Activated T-helper 17 cell treated with anti-CD3 and anti-CD28 coated beads, Interleukin-2, amount 50 U/mL, for 72 hours (primary cell): ENCODE measurements around the gene RIC3. TPM values are rescaled to one million over a fixed set of nuclear protein-coding genes. Genes with fewer than 3 reads are reported as not detected.

Experiments
- ATAC-seq: fragments of 150-1000 bp; cut with Tn5 transposase; replicated peaks from 2 replicates; pipeline ENCODE4 v1.10.0; 2021; ENCODE audit warnings: mild to moderate bottlenecking, moderate library complexity
- H3K27ac Mint-ChIP-seq: one replicate; pipeline ENCODE4 v1.8.0; 2022; ENCODE audit warnings: mixed read lengths
- H3K27me3 Mint-ChIP-seq: one replicate; pipeline ENCODE4 v1.8.0; 2022; ENCODE audit warnings: mixed read lengths
- H3K36me3 Mint-ChIP-seq: one replicate; pipeline ENCODE4 v1.8.0; 2022; ENCODE audit warnings: low read depth, mild to moderate bottlenecking, mixed read lengths
- H3K4me1 Mint-ChIP-seq: one replicate; pipeline ENCODE4 v1.8.0; 2022; ENCODE audit warnings: mixed read lengths
- H3K4me3 Mint-ChIP-seq: one replicate; pipeline ENCODE4 v1.8.0; 2022; ENCODE audit warnings: mild to moderate bottlenecking, mixed read lengths
- H3K9me3 Mint-ChIP-seq: one replicate; pipeline ENCODE4 v1.8.0; 2022; ENCODE audit warnings: mixed read lengths
- total RNA-seq, 2 donors: library from RNA; stranded (reverse); gene quantifications; one replicate each; pipeline ENCODE4 v1.2.3, GENCODE V29; 2022

The RIC3 gene, protein sequence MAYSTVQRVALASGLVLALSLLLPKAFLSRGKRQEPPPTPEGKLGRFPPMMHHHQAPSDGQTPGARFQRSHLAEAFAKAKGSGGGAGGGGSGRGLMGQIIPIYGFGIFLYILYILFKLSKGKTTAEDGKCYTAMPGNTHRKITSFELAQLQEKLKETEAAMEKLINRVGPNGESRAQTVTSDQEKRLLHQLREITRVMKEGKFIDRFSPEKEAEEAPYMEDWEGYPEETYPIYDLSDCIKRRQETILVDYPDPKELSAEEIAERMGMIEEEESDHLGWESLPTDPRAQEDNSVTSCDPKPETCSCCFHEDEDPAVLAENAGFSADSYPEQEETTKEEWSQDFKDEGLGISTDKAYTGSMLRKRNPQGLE
- 10 to 100 TPM; 11.5 to 13.4 TPM for total RNA-seq

DNA sequence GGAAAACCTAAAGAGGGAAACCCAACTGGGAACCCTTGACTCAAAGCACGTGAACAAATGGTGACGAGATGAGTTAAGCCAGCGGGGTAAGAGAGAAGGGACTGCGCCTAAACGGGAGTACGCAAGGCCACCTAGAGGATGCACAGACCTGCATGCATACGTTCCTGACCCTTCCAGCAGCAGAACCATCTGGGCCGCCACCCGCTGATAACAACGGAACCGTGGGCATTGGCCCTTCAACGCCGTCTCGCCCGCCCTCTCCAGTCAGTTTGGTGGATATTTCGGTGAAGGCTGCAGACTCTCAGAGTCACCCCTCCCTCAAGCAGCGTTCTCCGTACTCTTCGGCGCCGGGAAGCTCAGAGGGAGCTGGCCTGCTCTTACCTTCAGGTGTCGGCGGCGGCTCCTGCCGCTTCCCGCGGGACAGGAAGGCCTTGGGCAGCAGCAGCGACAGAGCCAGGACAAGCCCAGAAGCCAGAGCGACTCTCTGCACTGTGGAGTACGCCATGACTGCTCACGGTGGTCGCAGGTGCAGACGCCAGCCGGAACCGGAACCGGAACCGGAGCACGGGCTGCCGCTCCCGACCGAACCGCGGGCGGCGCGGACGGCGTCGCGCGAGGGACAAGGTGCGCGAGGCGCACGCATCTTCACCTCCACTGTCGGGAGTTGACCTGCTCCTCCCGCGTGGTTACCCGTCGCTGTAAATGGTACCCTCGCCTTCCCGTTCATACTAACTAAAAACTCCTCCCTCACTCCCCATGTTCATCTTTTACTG is at the start of gene RIC3:
Gene RIC3 (minus strand): TSS at position 541 of the 773 bp plus-strand sequence. CDS start 36 bp downstream, at position 505.
- ATAC-seq = peak; percentile 80
- Mint-ChIP-seq H3K27ac (peak within 1 kb of the TSS; percentile 69), H3K27me3 (peaks cover 22% of the 10 kb centered on the region), H3K4me3 (peak within 1 kb of the TSS; percentile 81), H3K9me3 (peaks cover 8% of the 10 kb centered on the region), H3K4me1 (peaks cover 8% of the 10 kb centered on the region), H3K36me3 (peaks cover 6% of the 10 kb centered on the region)

DNA sequence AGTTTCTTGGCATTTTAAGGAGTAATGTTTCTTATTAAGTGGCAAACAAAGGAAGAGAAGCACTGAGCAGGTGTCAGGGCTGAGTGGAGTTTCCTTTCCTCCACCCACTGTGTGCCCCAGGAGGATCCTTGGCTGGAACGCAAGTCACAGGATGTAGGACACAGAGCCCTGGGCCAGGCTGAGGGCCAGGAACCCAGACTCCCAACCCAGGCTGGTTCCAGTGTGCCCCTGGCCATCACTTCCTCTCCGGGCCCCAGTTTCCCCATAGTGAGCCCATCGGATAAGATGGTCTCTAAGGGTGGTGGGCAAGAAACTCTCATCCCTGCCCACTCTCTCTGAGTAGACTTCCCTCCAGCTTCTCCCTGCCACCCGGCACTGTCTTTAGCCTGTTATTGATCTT is 49.6 kb upstream of the RIC3 start:
- no peaks in the 10 kb centered on the region for H3K36me3 Mint-ChIP-seq
- no peak overlapping the region for H3K27ac Mint-ChIP-seq
- no peak overlapping the region for H3K4me3 Mint-ChIP-seq
- no peak for ATAC-seq
- H3K27me3 Mint-ChIP-seq = peaks cover 10% of the 10 kb centered on the region
- no peaks in the 10 kb centered on the region for H3K9me3 Mint-ChIP-seq
- no peaks in the 10 kb centered on the region for H3K4me1 Mint-ChIP-seq

DNA sequence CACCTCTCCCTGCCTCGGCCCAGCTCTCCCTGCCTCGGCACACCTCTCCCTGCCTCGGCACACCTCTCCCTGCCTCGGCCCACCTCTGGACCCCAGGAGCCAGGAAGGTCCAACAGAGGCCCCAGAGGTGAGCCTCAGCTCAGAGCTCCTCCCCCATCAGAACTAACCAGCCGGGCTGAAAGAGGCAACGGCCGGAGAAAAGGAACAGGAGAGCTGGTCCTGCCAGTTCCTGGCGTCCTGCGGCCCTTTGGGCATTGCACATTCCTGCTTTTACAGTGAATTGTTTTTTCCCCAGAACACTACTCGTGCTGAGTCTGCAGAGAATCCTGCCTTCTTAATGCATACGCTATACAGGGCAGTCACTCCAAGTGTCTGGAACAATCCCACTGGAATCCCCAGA is 49.1 kb upstream of the RIC3 start:
- H3K36me3 Mint-ChIP-seq = no peaks in the 10 kb centered on the region
- no peaks in the 10 kb centered on the region for H3K4me1 Mint-ChIP-seq
- H3K27me3 Mint-ChIP-seq = peaks cover 10% of the 10 kb centered on the region
- H3K27ac Mint-ChIP-seq = no peak overlapping the region
- no peak overlapping the region for H3K4me3 Mint-ChIP-seq
- H3K9me3 Mint-ChIP-seq = no peaks in the 10 kb centered on the region
- no peak for ATAC-seq

DNA sequence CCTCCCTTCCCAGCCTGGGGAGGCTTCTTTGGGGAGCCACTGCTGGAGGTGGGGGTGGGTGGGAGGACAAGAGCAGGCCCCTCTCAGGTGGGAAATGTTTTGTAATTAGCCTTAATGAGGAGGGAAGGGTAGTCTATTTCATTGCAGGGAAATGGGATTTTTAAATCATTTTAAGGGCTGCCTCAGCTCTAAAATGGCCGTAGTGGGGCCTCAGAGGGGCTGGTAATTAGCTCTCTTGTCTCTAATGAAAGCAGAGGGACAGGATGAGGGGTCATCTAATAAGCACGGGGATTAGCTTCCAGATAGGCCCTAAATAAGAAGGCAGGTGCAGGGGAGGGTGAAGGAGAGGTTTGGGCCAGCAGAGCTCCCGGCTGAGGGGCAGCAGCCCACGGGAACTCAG is 48.3 kb upstream of the RIC3 start:
- H3K4me3 Mint-ChIP-seq = no peak overlapping the region
- no peak for ATAC-seq
- no peaks in the 10 kb centered on the region for H3K4me1 Mint-ChIP-seq
- H3K27me3 Mint-ChIP-seq = peaks cover 10% of the 10 kb centered on the region
- H3K9me3 Mint-ChIP-seq = no peaks in the 10 kb centered on the region
- H3K27ac Mint-ChIP-seq = no peak overlapping the region
- no peaks in the 10 kb centered on the region for H3K36me3 Mint-ChIP-seq

DNA sequence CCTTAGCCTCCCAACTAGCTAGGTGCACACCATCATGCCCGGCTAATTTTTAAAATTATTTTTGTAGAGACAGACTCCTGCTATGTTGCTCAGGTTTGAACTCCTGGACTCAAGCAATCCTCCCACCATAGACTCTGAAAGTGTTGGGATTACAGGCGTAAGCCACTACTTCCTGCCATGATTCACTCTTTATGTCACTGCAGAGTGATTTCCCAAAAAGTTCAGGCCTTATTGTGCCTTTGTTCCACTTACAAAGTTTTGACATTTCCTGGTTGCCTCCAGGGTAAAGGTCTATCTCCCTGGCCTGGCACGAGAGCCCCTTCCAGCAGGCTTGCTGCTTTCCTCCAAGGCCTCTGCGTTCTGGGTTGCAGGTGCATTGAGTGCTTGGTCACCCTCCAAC is 44.6 kb upstream of the RIC3 start:
- Mint-ChIP-seq H3K36me3 (no peaks in the 10 kb centered on the region), H3K9me3 (no peaks in the 10 kb centered on the region), H3K27me3 (peaks cover 13% of the 10 kb centered on the region), H3K27ac (no peak overlapping the region), H3K4me3 (no peak overlapping the region), H3K4me1 (no peaks in the 10 kb centered on the region)
- ATAC-seq = no peak

DNA sequence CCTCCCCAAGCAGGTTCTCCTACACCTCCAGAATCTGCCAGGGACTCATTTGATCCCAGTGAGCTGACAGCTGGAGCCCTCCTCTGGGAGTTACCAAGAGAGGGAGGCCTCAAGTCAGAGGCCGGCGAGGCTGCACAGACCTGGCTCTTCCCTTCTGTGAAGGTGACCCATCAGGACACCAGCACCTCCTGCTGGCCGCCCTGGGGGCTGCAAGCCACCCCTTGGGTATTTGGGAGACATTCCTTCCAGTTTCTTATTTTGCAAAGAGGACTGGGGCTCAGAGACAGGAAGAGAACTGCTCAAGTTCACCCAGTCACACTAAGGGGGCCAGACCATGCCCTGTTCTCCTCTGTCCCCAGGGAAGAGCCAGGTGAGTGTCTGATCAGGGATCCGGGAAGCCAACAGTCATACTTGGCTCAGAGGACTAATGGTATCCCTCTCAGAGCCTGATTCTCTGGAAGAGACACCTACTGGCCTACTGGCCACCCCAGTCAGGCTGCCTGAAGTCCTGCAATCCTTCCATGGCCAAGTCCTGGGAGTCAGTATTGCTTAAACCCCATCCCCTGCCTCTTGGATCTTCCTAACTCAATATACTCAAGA is 40.5 kb upstream of the RIC3 start:
- Mint-ChIP-seq H3K4me1 (no peaks in the 10 kb centered on the region), H3K36me3 (no peaks in the 10 kb centered on the region), H3K9me3 (no peaks in the 10 kb centered on the region), H3K27me3 (peaks cover 32% of the 10 kb centered on the region), H3K4me3 (no peak overlapping the region), H3K27ac (no peak overlapping the region)
- no peak for ATAC-seq

DNA sequence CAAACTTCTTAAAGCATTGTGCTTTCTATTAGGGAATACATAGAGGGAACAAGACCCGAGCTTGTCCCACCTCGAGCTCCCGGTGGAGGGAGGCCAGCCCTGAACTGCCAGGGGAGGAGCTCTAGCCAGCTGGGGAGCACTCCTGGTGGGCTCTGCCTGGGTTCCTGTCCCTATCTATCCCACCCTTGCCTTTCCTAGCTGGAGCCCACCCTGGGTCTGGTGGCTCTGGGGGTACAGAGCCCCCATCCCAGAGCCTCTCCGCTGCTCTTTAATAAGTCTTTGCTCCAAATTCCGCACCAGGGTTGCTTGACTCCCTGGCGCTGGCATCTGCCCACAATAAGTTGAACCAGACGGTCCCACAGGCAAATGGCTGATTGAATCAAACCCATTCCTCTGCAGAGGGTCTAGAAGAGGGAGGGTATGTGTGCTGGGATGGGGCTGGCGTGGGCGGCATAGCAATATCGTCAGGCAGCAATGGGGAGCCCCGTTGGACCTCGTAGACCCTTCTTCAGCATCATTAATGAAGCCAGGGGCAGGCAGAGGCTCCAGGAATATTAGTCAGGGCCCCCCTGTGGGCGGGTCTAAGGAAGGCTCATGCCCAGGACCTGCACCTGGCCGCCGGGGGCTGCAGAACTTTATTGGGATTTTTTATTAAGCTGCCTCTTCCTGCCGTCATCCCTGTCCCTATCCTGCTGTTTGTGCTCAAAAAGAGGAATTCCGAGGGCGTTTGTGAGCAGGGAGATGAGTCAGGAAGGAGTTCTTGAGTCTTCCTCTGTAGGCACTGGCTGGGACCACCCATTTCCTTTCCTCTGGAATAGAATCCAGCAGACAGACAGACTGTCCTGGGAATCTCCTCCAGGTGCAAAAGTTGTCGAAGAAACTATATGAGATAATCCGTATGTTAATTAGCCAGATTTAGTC is 38.5 kb upstream of the RIC3 start:
- Mint-ChIP-seq H3K9me3 (peaks cover 3% of the 10 kb centered on the region), H3K27ac (no peak overlapping the region), H3K4me1 (no peaks in the 10 kb centered on the region), H3K27me3 (peaks cover 38% of the 10 kb centered on the region), H3K4me3 (no peak overlapping the region), H3K36me3 (no peaks in the 10 kb centered on the region)
- ATAC-seq = no peak

DNA sequence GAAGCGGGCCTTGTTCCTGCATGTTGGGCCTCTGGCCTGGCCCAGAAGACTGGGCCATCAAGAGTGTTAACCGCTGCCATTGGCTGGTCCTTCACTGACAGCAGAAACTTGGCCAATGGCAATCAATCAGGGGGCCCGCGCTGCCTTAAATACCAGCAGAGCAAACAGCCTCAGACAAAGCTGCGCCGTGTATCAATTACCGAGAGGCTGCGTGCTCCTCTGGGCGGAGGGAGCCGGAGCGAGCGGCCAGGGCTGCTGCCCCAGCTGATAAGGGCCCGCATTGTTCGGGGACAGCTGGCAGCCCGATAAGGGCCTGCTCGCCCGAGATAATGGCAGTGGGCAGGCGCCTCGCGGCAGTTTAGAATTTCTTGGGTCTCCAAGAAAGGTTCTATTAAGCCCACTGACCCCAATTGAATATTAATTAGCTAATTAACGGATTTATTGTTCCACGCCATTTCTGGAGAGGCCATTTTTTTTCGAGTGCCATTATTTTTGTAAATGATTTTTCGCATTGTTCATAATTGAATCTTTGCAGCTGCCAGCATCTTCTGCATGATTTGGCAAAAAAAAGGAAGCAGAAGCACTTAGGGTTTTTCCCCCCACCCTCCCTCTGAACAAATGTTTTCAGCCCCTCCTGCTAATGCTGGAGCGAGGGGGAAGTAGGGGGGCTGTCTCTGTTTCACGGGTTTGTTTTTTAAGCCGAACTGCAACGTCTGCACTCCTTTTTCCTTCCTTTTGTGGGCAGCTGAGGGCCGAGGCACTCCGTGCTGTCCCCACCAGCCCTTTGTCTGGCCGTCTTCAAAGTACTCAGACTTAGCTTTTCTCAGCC is 37.6 kb upstream of the RIC3 start:
- H3K27me3 Mint-ChIP-seq = peaks cover 38% of the 10 kb centered on the region
- H3K27ac Mint-ChIP-seq = no peak overlapping the region
- H3K36me3 Mint-ChIP-seq = no peaks in the 10 kb centered on the region
- no peak overlapping the region for H3K4me3 Mint-ChIP-seq
- no peaks in the 10 kb centered on the region for H3K4me1 Mint-ChIP-seq
- ATAC-seq = no peak
- peaks cover 3% of the 10 kb centered on the region for H3K9me3 Mint-ChIP-seq

DNA sequence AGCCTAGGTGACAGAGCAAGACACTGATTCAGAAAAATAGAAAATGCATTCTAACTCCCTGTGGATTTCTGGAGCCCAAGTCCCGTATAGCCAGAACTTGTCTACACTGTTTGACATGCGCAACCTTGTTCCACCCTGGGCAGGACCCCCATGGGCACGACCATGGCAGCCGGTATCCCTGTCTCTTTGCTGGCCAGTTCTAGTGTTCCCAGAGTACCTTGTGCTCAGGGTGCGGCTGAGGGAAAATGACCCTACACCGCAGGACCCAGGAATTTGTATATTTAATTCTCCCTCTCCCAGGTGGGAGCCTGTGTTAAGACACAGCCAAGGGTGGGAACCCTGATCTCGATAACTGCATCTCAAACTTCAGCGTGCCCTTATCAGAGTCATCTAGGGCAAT is 36.7 kb upstream of the RIC3 start:
- Mint-ChIP-seq H3K27me3 (peaks cover 38% of the 10 kb centered on the region), H3K4me3 (no peak overlapping the region), H3K36me3 (no peaks in the 10 kb centered on the region), H3K9me3 (peaks cover 3% of the 10 kb centered on the region), H3K4me1 (no peaks in the 10 kb centered on the region), H3K27ac (no peak overlapping the region)
- no peak for ATAC-seq

DNA sequence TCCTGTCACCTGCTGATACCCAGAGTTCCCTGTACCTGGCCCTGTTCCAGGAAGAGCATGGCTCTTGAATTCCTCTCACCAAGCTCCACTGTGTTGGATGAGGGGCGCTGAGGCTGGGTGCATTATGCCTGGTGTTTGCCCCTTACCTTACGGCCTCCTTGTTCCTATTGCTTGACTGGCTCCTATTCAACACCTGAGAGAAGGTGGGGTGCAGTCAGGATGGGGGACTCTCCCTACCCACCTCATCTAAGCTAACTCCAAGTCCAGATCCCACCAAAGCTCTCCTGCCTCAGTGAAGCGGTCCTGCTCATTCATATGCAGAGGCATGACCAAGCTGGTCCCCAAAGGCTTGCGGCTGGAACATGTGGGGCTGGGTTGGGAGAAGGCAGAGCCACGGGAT is 35.8 kb upstream of the RIC3 start:
- Mint-ChIP-seq H3K9me3 (peaks cover 3% of the 10 kb centered on the region), H3K27me3 (peaks cover 38% of the 10 kb centered on the region), H3K4me3 (no peak overlapping the region), H3K4me1 (no peaks in the 10 kb centered on the region), H3K27ac (no peak overlapping the region), H3K36me3 (no peaks in the 10 kb centered on the region)
- no peak for ATAC-seq

DNA sequence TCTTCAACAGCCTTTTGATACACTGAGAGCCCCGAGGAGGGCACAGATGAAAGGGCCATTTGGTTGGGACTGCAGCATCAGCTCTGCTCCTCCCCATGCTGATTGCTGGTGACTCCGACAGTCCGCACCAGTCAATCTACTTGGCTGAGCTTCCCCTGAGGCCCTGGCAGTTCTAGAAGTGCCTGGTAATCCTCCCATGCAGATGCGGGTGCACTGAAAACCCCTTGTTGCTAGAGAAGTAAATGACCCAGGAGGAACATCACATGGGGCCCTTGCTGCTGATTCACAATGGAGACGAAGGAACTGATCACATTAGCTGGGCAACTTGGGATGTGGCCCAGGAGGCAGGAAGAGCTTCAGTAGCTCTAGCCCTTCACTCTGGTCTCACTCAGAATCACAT is 35.2 kb upstream of the RIC3 start:
- no peak for ATAC-seq
- Mint-ChIP-seq H3K27me3 (peaks cover 41% of the 10 kb centered on the region), H3K9me3 (peaks cover 3% of the 10 kb centered on the region), H3K4me1 (no peaks in the 10 kb centered on the region), H3K27ac (no peak overlapping the region), H3K4me3 (no peak overlapping the region), H3K36me3 (no peaks in the 10 kb centered on the region)

DNA sequence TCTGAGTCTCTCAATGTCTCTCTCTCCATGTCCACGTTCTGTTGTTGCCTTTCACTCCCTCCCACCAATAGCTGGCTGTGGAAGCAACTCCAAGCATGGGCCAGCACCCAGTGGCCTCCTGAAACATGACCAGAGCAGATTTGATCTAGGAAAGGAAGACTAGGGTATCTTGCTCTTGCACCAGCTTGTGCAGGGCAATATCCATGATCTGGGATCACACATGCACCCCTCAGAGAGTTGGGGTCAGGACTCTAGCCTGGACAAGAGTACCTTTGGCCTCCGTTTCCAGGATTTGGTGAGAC is 34.5 kb upstream of the RIC3 start:
- H3K4me1 Mint-ChIP-seq = no peaks in the 10 kb centered on the region
- H3K27me3 Mint-ChIP-seq = peaks cover 44% of the 10 kb centered on the region
- H3K4me3 Mint-ChIP-seq = no peak overlapping the region
- peaks cover 3% of the 10 kb centered on the region for H3K9me3 Mint-ChIP-seq
- H3K27ac Mint-ChIP-seq = no peak overlapping the region
- H3K36me3 Mint-ChIP-seq = no peaks in the 10 kb centered on the region
- no peak for ATAC-seq

DNA sequence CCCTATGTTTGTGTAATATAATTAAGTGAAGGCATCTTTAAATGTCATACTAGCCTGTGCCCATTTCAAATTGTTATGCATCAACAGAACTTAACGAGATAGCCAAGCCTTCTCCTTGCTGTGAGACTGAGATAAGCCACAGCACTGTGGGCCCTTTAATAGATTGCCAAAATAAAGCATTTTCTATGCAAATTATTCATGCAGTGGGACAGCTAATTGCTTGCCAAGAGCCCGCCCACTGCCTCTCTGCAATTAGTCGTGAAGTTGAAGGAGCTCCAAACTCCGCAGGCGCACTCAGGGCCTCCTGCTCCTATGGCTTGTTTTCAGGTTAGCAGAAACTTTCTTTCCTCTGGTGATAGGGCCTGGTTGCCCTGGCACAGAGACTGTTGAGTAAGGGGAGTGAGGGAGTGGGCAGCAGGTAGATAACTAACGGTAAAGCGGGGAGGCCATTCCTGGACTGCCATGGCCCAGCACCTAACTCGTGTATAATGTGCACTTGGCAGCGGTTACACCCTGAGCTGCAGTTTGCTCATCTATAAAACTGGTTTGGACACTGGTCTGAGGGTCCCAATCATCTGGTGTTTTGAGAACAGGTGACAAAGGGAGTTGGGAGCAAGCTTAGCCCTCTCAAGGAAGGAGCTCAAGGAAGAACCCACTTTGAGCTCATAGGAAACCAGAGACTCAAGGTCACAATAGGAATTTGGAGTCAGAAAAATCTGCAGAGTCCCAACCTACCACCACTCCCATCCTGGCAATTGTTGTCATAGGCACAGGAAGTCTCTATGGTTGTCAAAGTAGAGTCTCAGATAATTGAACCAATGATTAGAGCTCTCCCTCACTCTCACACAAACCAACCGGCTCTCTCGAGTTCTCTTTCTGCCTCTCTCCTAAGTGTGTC is 33.9 kb upstream of the RIC3 start:
- Mint-ChIP-seq H3K36me3 (no peaks in the 10 kb centered on the region), H3K27ac (no peak overlapping the region), H3K4me3 (no peak overlapping the region), H3K9me3 (peaks cover 3% of the 10 kb centered on the region), H3K4me1 (no peaks in the 10 kb centered on the region), H3K27me3 (peaks cover 41% of the 10 kb centered on the region)
- ATAC-seq = no peak
